CD14-positive monocyte (primary cell): ENCODE data around the gene CRABP2. TPM values are rescaled to one million over a fixed set of nuclear protein-coding genes. Genes with fewer than 3 reads are reported as not detected.

Experiments
- DNase-seq, 3 donors: peaks; one replicate each; pipeline ENCODE4 v3.0.0-alpha.2; 2011 to 2022
- H2AFZ ChIP-seq: 2 replicates; pipeline ENCODE4 v1.6.0; 2012; ENCODE audit warnings: mild to moderate bottlenecking, low read depth, low read length, inconsistent platforms; ENCODE audit not compliant: insufficient read depth, poor library complexity, severe bottlenecking
- H3K27ac ChIP-seq, 2 donors: 1 replicate in 1 of 2; 2 replicates in 1 of 2; pipeline ENCODE4 v1.5.1; 2012 to 2013; ENCODE audit warnings: low read length in 2 of 2, control low read depth in 1 of 2, inconsistent platforms in 1 of 2, low read depth in 1 of 2, mild to moderate bottlenecking in 1 of 2
- H3K27me3 ChIP-seq, 2 donors: one replicate each; pipeline versions ENCODE4 v1.6.0 to v1.6.1; 2011 to 2013; ENCODE audit warnings: low read length in 2 of 2; ENCODE audit not compliant: control insufficient read depth in 2 of 2, insufficient read depth in 2 of 2
- H3K36me3 ChIP-seq, 2 donors: replicated peaks in 1 of 2; 1 replicate in 1 of 2; 2 replicates in 1 of 2; pipeline versions ENCODE4 v1.5.1 to v1.6.1; 2012 to 2013; ENCODE audit warnings: low read length in 2 of 2, control low read depth in 1 of 2, inconsistent platforms in 1 of 2, mild to moderate bottlenecking in 1 of 2; ENCODE audit not compliant: insufficient read depth in 2 of 2, control insufficient read depth in 1 of 2
- H3K4me1 ChIP-seq, 2 donors: 1 replicate in 1 of 2; 2 replicates in 1 of 2; pipeline versions ENCODE4 v1.5.1 to v1.6.1; 2012 to 2013; ENCODE audit warnings: low read length in 2 of 2, control low read depth in 1 of 2, inconsistent platforms in 1 of 2, mild to moderate bottlenecking in 1 of 2, moderate library complexity in 1 of 2; ENCODE audit not compliant: insufficient read depth in 2 of 2, control insufficient read depth in 1 of 2
- H3K4me2 ChIP-seq: replicated peaks from 2 replicates; pipeline ENCODE3; 2012; ENCODE audit warnings: low read length, moderate library complexity, mild to moderate bottlenecking; ENCODE audit not compliant: poor library complexity, severe bottlenecking; ENCODE audit errors: extremely low read depth
- H3K4me3 ChIP-seq, 3 experiments: fragments of 200-600 bp in 1 of 3; sonication (generic) in 1 of 3; replicated peaks in 1 of 3; 1 replicate in 2 of 3; 2 replicates in 1 of 3; pipeline ENCODE4 v1.5.1; 2011 to 2013; ENCODE audit warnings: low read length in 3 of 3, mild to moderate bottlenecking in 3 of 3, control low read depth in 2 of 3, low read depth in 2 of 3, inconsistent platforms in 1 of 3, moderate library complexity in 1 of 3
- H3K79me2 ChIP-seq: 2 replicates; pipeline ENCODE4 v1.6.0; 2012; ENCODE audit warnings: mild to moderate bottlenecking, control low read depth, inconsistent platforms, low read length, moderate library complexity; ENCODE audit not compliant: insufficient read depth
- H3K9ac ChIP-seq: 2 replicates; pipeline ENCODE4 v1.6.0; 2017; ENCODE audit warnings: low read length, mild to moderate bottlenecking; ENCODE audit not compliant: insufficient read depth, poor library complexity, severe bottlenecking
- H3K9me3 ChIP-seq, 2 donors: replicated peaks in 1 of 2; 1 replicate in 1 of 2; 2 replicates in 1 of 2; pipeline versions ENCODE4 v1.5.1 to v1.6.1; 2012 to 2013; ENCODE audit warnings: low read length in 2 of 2, control low read depth in 1 of 2; ENCODE audit not compliant: control insufficient read depth in 1 of 2, insufficient read depth in 1 of 2
- H4K20me1 ChIP-seq: 2 replicates; pipeline ENCODE4 v1.6.0; 2012; ENCODE audit warnings: mild to moderate bottlenecking, low read length, control low read depth, moderate library complexity; ENCODE audit not compliant: insufficient read depth
- H3K27ac Mint-ChIP-seq, 7 donors: one replicate each; pipeline ENCODE4 v1.8.0; 2020; ENCODE audit warnings: mild to moderate bottlenecking in 7 of 7, mixed read lengths in 7 of 7, moderate library complexity in 6 of 7, inconsistent platforms in 2 of 7
- H3K27me3 Mint-ChIP-seq, 3 donors: one replicate each; pipeline ENCODE4 v1.8.0; 2021 to 2022; ENCODE audit warnings: low read depth in 3 of 3, mild to moderate bottlenecking in 3 of 3, mixed read lengths in 3 of 3, moderate library complexity in 3 of 3, inconsistent platforms in 1 of 3
- H3K36me3 Mint-ChIP-seq, 2 donors: one replicate each; pipeline ENCODE4 v1.8.0; 2020; ENCODE audit warnings: mixed read lengths in 2 of 2, inconsistent platforms in 1 of 2, mild to moderate bottlenecking in 1 of 2
- H3K4me1 Mint-ChIP-seq: one replicate; pipeline ENCODE4 v1.8.0; 2020; ENCODE audit warnings: mild to moderate bottlenecking, mixed read lengths
- H3K4me3 Mint-ChIP-seq, 2 donors: one replicate each; pipeline ENCODE4 v1.8.0; 2020; ENCODE audit warnings: mild to moderate bottlenecking in 2 of 2, mixed read lengths in 2 of 2, moderate library complexity in 1 of 2
- H3K9me3 Mint-ChIP-seq, 7 donors: one replicate each; pipeline ENCODE4 v1.8.0; 2020 to 2022; ENCODE audit warnings: mixed read lengths in 7 of 7, mild to moderate bottlenecking in 6 of 7, moderate library complexity in 6 of 7, inconsistent platforms in 2 of 7
- CTCF ChIP-seq: fragments of 200-600 bp; IDR thresholded peaks from one replicate; pipeline ENCODE4 v1.8.0; 2022; ENCODE audit warnings: antibody characterized with exemption, mild to moderate bottlenecking
- WGBS: methylation state at CpG from one replicate; pipeline ENCODE4 v1.1.5; 2013; ENCODE audit warnings: missing lambda C conversion rate; ENCODE audit not compliant: insufficient coverage; 5-methylcytosine and 5-hydroxymethylcytosine counted together
- intact Hi-C, 2 donors: fragments of 100-400 bp; cut with micrococcal nuclease; formaldehyde crosslinking; loops; one replicate each; pipeline versions ENCODE4 v1.15.0 to v1.15.1; 2023
- polyA plus RNA-seq, 3 donors: library from polyadenylated mRNA; depleted of rRNA in 1 of 3; unstranded in 2 of 3; stranded (reverse) in 1 of 3; fragments of 300-500 nt in 2 of 3; fragments of >200 nt in 1 of 3; fragmentation: Illumina TruSeq in 2 of 3; gene quantifications; 1 replicate in 2 of 3; 2 replicates in 1 of 3; pipeline ENCODE4 v1.2.3, GENCODE V29; 2012 to 2021

Gene CRABP2
- polyA plus RNA-seq, 3 donors = 0.23 to 1.8 TPM; not detected in 1

- H2AFZ ChIP-seq = peak overlapping the region; percentile 14
- no peaks in the 10 kb centered on the region for H3K9me3 ChIP-seq
- H3K36me3 ChIP-seq = peaks cover 10 to 15% of the 10 kb centered on the region in 2 donors
- intact Hi-C loops = loop anchor here in 1 of 2 donors (5.0 kb wide), 1 partner anchor 247 kb away; the partner anchor contains the start of gene MEF2D
- no peaks in the 10 kb centered on the region for H3K27me3 ChIP-seq
- peak overlapping the region; percentile 89 to 91 for H3K27ac ChIP-seq
- peaks cover 45% of the 10 kb centered on the region for H4K20me1 ChIP-seq
- Mint-ChIP-seq H3K36me3 (peaks cover 16 to 20% of the 10 kb centered on the region in 2 donors), H3K4me1 (peaks cover 71% of the 10 kb centered on the region), H3K9me3 (no peaks in the 10 kb centered on the region), H3K27ac (peak overlapping the region; percentile 87 to 98 (median 94)), H3K4me3 (peak overlapping the region; percentile 88 to 97), H3K27me3 (peaks cover 0 to 3% (median 2%) of the 10 kb centered on the region in 3 donors)
- H3K9ac ChIP-seq = peak overlapping the region; percentile 80
- 0% methylated on average over 3 of the region's 9 CpGs for WGBS
- peaks cover 64 to 80% of the 10 kb centered on the region in 2 donors for H3K4me1 ChIP-seq
- H3K4me3 ChIP-seq = peak overlapping the region; percentile 75 to 96 (median 84)
- peaks cover 99% of the 10 kb centered on the region for H3K79me2 ChIP-seq
- H3K4me2 ChIP-seq = peak overlapping the region; percentile 91
- TF ChIP-seq CTCF = no peak
- DNase-seq = peak; percentile 48 to 98 (median 84)
These were observed 43.5 kb upstream of the CRABP2 start for GRCh38 chr1:156748670-156749418.

GRCh38 chr1:156747742-156748669 is 42.6 kb upstream of the CRABP2 start:
- Histone ChIP-seq H2AFZ (peak overlapping the region; percentile 14), H3K9ac (peak overlapping the region; percentile 80), H3K4me1 (peaks cover 61 to 72% of the 10 kb centered on the region in 2 donors), H4K20me1 (peaks cover 45% of the 10 kb centered on the region), H3K79me2 (peaks cover 94% of the 10 kb centered on the region), H3K4me3 (peak overlapping the region; percentile 75 to 96 (median 84)), H3K27me3 (no peaks in the 10 kb centered on the region), H3K27ac (peak overlapping the region; percentile 89 to 91), H3K9me3 (no peaks in the 10 kb centered on the region), H3K36me3 (peaks cover 19 to 24% of the 10 kb centered on the region in 2 donors), H3K4me2 (peak overlapping the region; percentile 91)
- peaks cover 0 to 3% (median 2%) of the 10 kb centered on the region in 3 donors for H3K27me3 Mint-ChIP-seq
- no peaks in the 10 kb centered on the region for H3K9me3 Mint-ChIP-seq
- H3K4me1 Mint-ChIP-seq = peaks cover 63% of the 10 kb centered on the region
- peaks cover 23 to 28% of the 10 kb centered on the region in 2 donors for H3K36me3 Mint-ChIP-seq
- TF ChIP-seq CTCF = no peak
- H3K27ac Mint-ChIP-seq = peak overlapping the region; percentile 87 to 98 (median 94)
- peak in 2 of 3 donors; percentile 39 to 72 for DNase-seq
- H3K4me3 Mint-ChIP-seq = peak overlapping the region; percentile 88 to 97
- intact Hi-C loops = loop anchor here in 1 of 2 donors (5.0 kb wide), 1 partner anchor 246 kb away; the partner anchor contains the start of gene MEF2D
- WGBS = 0% methylated on average over 4 of the region's 8 CpGs
